Left lung (tissue), 10 donors: ENCODE data around the gene NAP1L4. TPM values are rescaled to one million over a fixed set of nuclear protein-coding genes. Genes with fewer than 3 reads are reported as not detected.

Experiments used
- ATAC-seq: fragments of 200-7000 bp; cut with Tn5 transposase; one replicate; pipeline ENCODE4 v1.9.1; 2020; ENCODE audit warnings: moderate library complexity
- DNase-seq, 4 donors: peaks; one replicate each; pipeline ENCODE4 v3.0.0-alpha.2; 2013 to 2020
- H3K27ac ChIP-seq, 2 donors: fragments of 200-600 bp; sonication (generic) in 1 of 2; one replicate each; pipeline versions ENCODE4 v1.5.0 to v1.8.0; 2020 to 2021
- H3K27me3 ChIP-seq, 2 donors: fragments of 200-600 bp; sonication (generic) in 1 of 2; one replicate each; pipeline versions ENCODE4 v1.5.0 to v1.8.0; 2020 to 2021
- H3K36me3 ChIP-seq, 2 donors: fragments of 200-600 bp; sonication (generic) in 1 of 2; one replicate each; pipeline versions ENCODE4 v1.5.0 to v1.8.0; 2020 to 2021
- H3K4me1 ChIP-seq, 2 donors: fragments of 200-600 bp; one replicate each; pipeline ENCODE4 v1.8.0; 2021
- H3K4me3 ChIP-seq, 2 donors: fragments of 200-600 bp; sonication (generic) in 1 of 2; one replicate each; pipeline versions ENCODE4 v1.5.0 to v1.8.0; 2020 to 2021; ENCODE audit warnings: mild to moderate bottlenecking in 1 of 2
- H3K9me3 ChIP-seq, 2 donors: fragments of 200-600 bp; sonication (generic) in 1 of 2; one replicate each; pipeline versions ENCODE4 v1.5.0 to v1.8.0; 2020 to 2021
- CTCF ChIP-seq, 2 donors: fragments of 200-600 bp; sonication (generic) in 1 of 2; IDR thresholded peaks; one replicate each; pipeline versions ENCODE4 v1.5.0 to v1.8.0; 2021; ENCODE audit warnings: antibody characterized with exemption in 2 of 2
- intact Hi-C, 2 donors: fragments of 100-400 bp; cut with DNase I; formaldehyde crosslinking; loops; one replicate each; pipeline versions ENCODE4 v1.11.2 to v1.14.2; 2022
- polyA plus RNA-seq, 6 donors: library from polyadenylated mRNA; unstranded; fragments of 120-200 nt; gene quantifications; one replicate each; pipeline ENCODE4 v1.2.1, GENCODE V29; 2013; ENCODE audit not compliant: insufficient read length in 6 of 6
- total RNA-seq, 2 donors: library from RNA; stranded (reverse); fragmentation: NEBNext Ultra II Directional; extraction: Animal tissue kit (Norgen Biotek cat#: 25700); gene quantifications; one replicate each; pipeline ENCODE4 v1.2.1, GENCODE V29; 2021
- donor health status: DM: no; HTN: yes; CAD: no.
- donor health status: DM: no; HTN: no; CAD: no.

The NAP1L4 gene
- total and polyA plus RNA-seq, 8 donors, result 101 to 204 (median 180) TPM

DNA sequence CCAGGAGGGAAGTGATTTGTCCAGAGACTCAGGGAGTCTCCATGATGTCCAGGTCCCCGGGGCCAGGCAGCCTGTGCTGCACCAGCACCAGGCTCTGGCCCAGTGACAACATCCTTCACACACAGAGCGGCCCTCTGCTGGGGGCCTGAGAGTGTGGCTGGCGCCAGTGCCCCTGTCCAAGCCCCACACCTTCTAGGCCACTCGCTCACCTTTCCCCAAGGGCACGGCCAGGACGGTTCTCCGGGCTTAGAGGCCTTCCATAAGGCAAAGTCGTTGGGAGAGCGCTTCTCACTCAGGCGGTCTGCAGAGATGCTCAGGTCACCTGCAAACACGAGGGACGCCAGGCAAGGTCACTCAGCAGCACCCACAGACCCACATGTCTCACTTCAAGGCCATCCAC is 27.9 kb upstream of the NAP1L4 start:
- no peak overlapping the region for H3K4me3 ChIP-seq
- DNase-seq (peak in 1 of 4 donors; percentile 66), ATAC-seq (no peak)
- no peak for TF ChIP-seq CTCF (IDR thresholded peaks at IDR 0.05)
- no peaks in the 10 kb centered on the region for H3K27me3 ChIP-seq
- no peak overlapping the region for H3K27ac ChIP-seq
- intact Hi-C loops, result no loop called here
- H3K36me3 ChIP-seq, result peaks cover 0 to 83% of the 10 kb centered on the region in 2 donors
- peaks cover 0 to 18% of the 10 kb centered on the region in 2 donors for H3K4me1 ChIP-seq
- no peaks in the 10 kb centered on the region for H3K9me3 ChIP-seq

- peaks cover 0 to 18% of the 10 kb centered on the region in 2 donors for H3K4me1 ChIP-seq
- H3K27me3 ChIP-seq, result no peaks in the 10 kb centered on the region
- DNase-seq, result peak in 1 of 4 donors; percentile 20
- ATAC-seq, result no peak
- no peak overlapping the region for H3K27ac ChIP-seq
- no peaks in the 10 kb centered on the region for H3K9me3 ChIP-seq
- intact Hi-C loops, result no loop called here
- H3K4me3 ChIP-seq, result no peak overlapping the region
- peaks cover 0 to 83% of the 10 kb centered on the region in 2 donors for H3K36me3 ChIP-seq
- TF ChIP-seq CTCF (IDR thresholded peaks at IDR 0.05), result no peak
Measured at GRCh38 chr11:3018596-3018995, 26.5 kb upstream of the NAP1L4 start.

DNA sequence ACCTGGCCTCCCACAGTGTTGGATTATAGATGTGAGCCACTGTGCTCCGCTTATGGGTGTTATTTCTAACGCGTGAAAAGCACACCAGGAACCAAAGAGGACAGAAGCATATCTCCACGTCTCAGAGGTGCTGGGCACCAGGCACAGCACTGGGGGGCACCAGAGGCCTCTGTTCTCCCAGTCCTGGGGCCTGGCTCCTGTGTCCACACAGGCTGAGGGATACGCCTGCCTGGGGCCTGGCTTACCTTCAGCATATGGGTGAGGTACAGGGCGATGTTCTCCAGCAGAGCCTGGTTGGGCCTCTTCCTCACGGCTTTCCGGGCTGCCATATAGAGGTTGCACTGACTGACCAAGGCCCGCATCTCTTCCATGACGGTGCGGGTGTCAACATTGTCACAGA is 24.7 kb upstream of the NAP1L4 start:
- Histone ChIP-seq H3K4me3 (no peak overlapping the region), H3K27ac (no peak overlapping the region), H3K27me3 (no peaks in the 10 kb centered on the region), H3K9me3 (no peaks in the 10 kb centered on the region), H3K4me1 (peaks cover 0 to under 1% of the 10 kb centered on the region in 2 donors), H3K36me3 (peaks cover 0 to 93% of the 10 kb centered on the region in 2 donors)
- intact Hi-C loops, result no loop called here
- ATAC-seq (no peak), DNase-seq (peak in 1 of 4 donors; percentile 47)
- TF ChIP-seq CTCF (IDR thresholded peaks at IDR 0.05), result no peak

- TF ChIP-seq CTCF (IDR thresholded peaks at IDR 0.05), result no peak
- no peak overlapping the region for H3K27ac ChIP-seq
- no peaks in the 10 kb centered on the region for H3K9me3 ChIP-seq
- peaks cover 0 to 100% of the 10 kb centered on the region in 2 donors for H3K36me3 ChIP-seq
- no peak for ATAC-seq
- H3K4me3 ChIP-seq, result no peak overlapping the region
- H3K4me1 ChIP-seq, result no peaks in the 10 kb centered on the region
- intact Hi-C loops, result no loop called here
- DNase-seq, result no peak
- H3K27me3 ChIP-seq, result no peaks in the 10 kb centered on the region
Measured at GRCh38 chr11:3015796-3016195, 23.7 kb upstream of the NAP1L4 start.

DNA sequence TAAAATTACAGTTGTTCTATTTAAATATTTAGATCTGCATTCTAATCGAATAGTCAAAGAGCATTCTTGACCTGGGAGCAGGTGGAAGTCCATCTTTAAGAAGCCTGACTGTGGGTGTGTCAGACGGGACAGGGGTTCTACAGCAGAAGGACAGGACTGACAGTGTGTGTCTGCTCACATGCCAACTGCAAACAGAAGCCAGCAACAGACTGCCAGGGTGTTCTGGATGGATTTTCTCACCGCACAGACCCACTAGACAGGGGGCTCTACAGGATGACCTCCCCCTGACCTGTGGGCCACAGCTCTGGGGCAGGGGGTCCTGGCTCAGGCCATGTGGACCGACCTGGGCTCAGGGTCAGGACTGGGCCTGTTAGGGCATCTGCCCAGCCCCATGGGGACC is 22.8 kb upstream of the NAP1L4 start:
- no peak overlapping the region for H3K27ac ChIP-seq
- TF ChIP-seq CTCF (IDR thresholded peaks at IDR 0.05), result no peak
- no peak for ATAC-seq
- no peaks in the 10 kb centered on the region for H3K4me1 ChIP-seq
- no peak for DNase-seq
- H3K27me3 ChIP-seq, result no peaks in the 10 kb centered on the region
- peaks cover 0 to 100% of the 10 kb centered on the region in 2 donors for H3K36me3 ChIP-seq
- intact Hi-C loops, result no loop called here
- no peaks in the 10 kb centered on the region for H3K9me3 ChIP-seq
- H3K4me3 ChIP-seq, result no peak overlapping the region
